ENCODE results near the gene RARA. TPM values are rescaled to one million over a fixed set of nuclear protein-coding genes. Genes with fewer than 3 reads are reported as not detected.

The RARA gene
- total RNA-seq, 1 experiment from 2014 or later = 8.9 TPM

- Histone ChIP-seq H3K36me3 (peaks cover 45% of the 10 kb centered on the region), H3K9me3 (no peaks in the 10 kb centered on the region), H3K27me3 (no peaks in the 10 kb centered on the region), H3K4me3 (no peak overlapping the region)
- no peak for DNase-seq
These were observed 22.0 kb downstream of the RARA start for GRCh38 chr17:40330850-40331470.

GRCh38 chr17:40331743-40332641, 23.0 kb downstream of the RARA start:
- Histone ChIP-seq H3K9me3 (no peaks in the 10 kb centered on the region), H3K27me3 (no peaks in the 10 kb centered on the region), H3K36me3 (peaks cover 52% of the 10 kb centered on the region), H3K4me3 (0 out of 2 replicates have a peak overlapping the region, but pooled peaks have one; percentile 5)
- DNase-seq = peak; percentile 98

GRCh38 chr17:40333781-40334448, 24.9 kb downstream of the RARA start:
- no peak overlapping the region for H3K4me3 ChIP-seq
- H3K36me3 ChIP-seq = peaks cover 52% of the 10 kb centered on the region
- H3K9me3 ChIP-seq = no peaks in the 10 kb centered on the region
- no peaks in the 10 kb centered on the region for H3K27me3 ChIP-seq
- DNase-seq = no peak

GRCh38 chr17:40335620-40336019, 26.6 kb downstream of the RARA start:
- DNase-seq = no peak
- Histone ChIP-seq H3K9me3 (no peaks in the 10 kb centered on the region), H3K36me3 (peaks cover 60% of the 10 kb centered on the region), H3K27me3 (no peaks in the 10 kb centered on the region), H3K4me3 (no peak overlapping the region)

- Histone ChIP-seq H3K9me3 (no peaks in the 10 kb centered on the region), H3K4me3 (no peak overlapping the region), H3K36me3 (peaks cover 53% of the 10 kb centered on the region), H3K27me3 (no peaks in the 10 kb centered on the region)
- DNase-seq = no peak
These were observed 28.4 kb downstream of the RARA start for GRCh38 chr17:40337351-40337750.

GRCh38 chr17:40338058-40338457, 29.1 kb downstream of the RARA start:
- peaks cover 51% of the 10 kb centered on the region for H3K36me3 ChIP-seq
- no peaks in the 10 kb centered on the region for H3K9me3 ChIP-seq
- DNase-seq = no peak
- H3K27me3 ChIP-seq = no peaks in the 10 kb centered on the region
- H3K4me3 ChIP-seq = no peak overlapping the region

- H3K9me3 ChIP-seq = no peaks in the 10 kb centered on the region
- H3K36me3 ChIP-seq = peaks cover 46% of the 10 kb centered on the region
- H3K27me3 ChIP-seq = no peaks in the 10 kb centered on the region
- no peak for DNase-seq
- H3K4me3 ChIP-seq = no peak overlapping the region
These were observed 30.1 kb downstream of the RARA start for GRCh38 chr17:40338941-40339649.

GRCh38 chr17:40340327-40340726, 31.3 kb downstream of the RARA start:
- Histone ChIP-seq H3K9me3 (no peaks in the 10 kb centered on the region), H3K36me3 (peaks cover 46% of the 10 kb centered on the region), H3K27me3 (no peaks in the 10 kb centered on the region), H3K4me3 (no peak overlapping the region)
- no peak for DNase-seq

GRCh38 chr17:40340880-40341807, 32.2 kb downstream of the RARA start:
- H3K36me3 ChIP-seq = peaks cover 41% of the 10 kb centered on the region
- no peaks in the 10 kb centered on the region for H3K27me3 ChIP-seq
- DNase-seq = peak; percentile 63
- peak overlapping the region; percentile 42 for H3K4me3 ChIP-seq
- no peaks in the 10 kb centered on the region for H3K9me3 ChIP-seq

- DNase-seq = peak; percentile 39
These were observed 33.0 kb downstream of the RARA start for GRCh38 chr17:40341808-40342503.

GRCh38 chr17:40342504-40343218, 33.7 kb downstream of the RARA start:
- peaks cover 33% of the 10 kb centered on the region for H3K36me3 ChIP-seq
- H3K27me3 ChIP-seq = no peaks in the 10 kb centered on the region
- H3K4me3 ChIP-seq = no peak overlapping the region
- DNase-seq = no peak
- H3K9me3 ChIP-seq = no peaks in the 10 kb centered on the region

More at GRCh38 chr17:40341808-40342503, 33.0 kb downstream of the RARA start:
- peaks cover 36% of the 10 kb centered on the region for H3K36me3 ChIP-seq
- H3K27me3 ChIP-seq = no peaks in the 10 kb centered on the region
- H3K4me3 ChIP-seq = peak overlapping the region; percentile 42
- no peaks in the 10 kb centered on the region for H3K9me3 ChIP-seq

- no peaks in the 10 kb centered on the region for H3K9me3 ChIP-seq
- peaks cover 30% of the 10 kb centered on the region for H3K36me3 ChIP-seq
- DNase-seq = no peak
- no peaks in the 10 kb centered on the region for H3K27me3 ChIP-seq
- no peak overlapping the region for H3K4me3 ChIP-seq
These were observed 34.5 kb downstream of the RARA start for GRCh38 chr17:40343219-40344119.

- peaks cover 38% of the 10 kb centered on the region for H3K36me3 ChIP-seq
- DNase-seq = no peak
- H3K27me3 ChIP-seq = no peaks in the 10 kb centered on the region
- H3K9me3 ChIP-seq = no peaks in the 10 kb centered on the region
- no peak overlapping the region for H3K4me3 ChIP-seq
These were observed 35.6 kb downstream of the RARA start for GRCh38 chr17:40344421-40345160.
